ENCODE measurements around the gene CDT1.

DNA sequence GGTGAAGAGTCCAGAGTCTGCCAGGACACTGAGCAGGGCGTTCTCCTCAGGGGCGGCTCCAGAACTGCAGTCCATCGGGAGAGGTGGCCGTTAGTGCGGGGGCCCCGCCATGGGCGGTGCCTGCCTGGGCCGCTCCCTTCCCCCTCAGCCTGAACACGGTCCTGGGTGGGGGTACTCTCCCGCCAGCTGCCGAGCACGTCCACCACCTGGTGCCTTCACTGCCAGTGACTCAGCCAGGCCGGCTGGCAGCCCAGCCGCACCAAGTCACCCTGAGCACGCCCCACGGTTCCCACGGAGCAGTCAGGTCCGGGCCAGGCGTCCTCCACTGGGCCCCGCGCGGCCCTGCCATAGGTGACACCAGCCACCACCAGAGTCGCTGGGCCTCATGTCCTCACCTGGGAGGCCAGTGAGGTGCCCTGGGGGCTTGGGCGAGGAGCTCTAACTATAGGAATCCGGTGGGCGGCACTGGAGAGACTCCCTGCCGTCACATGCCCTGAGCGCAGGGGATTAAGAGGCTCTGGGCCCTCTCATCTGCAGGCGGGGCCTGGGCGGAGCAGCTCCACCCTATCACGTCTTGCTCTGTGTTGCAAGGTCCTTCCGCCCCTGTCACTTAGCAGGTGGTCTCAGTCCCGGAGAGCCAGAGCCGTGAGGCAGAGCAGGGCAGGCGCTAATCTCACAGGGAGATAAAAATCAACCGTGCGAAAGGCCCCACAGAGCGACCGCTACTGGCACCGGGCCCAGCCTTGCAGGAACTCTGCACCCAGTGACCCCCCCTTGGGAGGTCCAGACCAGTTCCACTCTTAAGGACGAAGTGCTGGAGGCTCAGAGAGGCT lies 32.9 kb upstream of the CDT1 start:
- TF ChIP-seq, protein P1, sequence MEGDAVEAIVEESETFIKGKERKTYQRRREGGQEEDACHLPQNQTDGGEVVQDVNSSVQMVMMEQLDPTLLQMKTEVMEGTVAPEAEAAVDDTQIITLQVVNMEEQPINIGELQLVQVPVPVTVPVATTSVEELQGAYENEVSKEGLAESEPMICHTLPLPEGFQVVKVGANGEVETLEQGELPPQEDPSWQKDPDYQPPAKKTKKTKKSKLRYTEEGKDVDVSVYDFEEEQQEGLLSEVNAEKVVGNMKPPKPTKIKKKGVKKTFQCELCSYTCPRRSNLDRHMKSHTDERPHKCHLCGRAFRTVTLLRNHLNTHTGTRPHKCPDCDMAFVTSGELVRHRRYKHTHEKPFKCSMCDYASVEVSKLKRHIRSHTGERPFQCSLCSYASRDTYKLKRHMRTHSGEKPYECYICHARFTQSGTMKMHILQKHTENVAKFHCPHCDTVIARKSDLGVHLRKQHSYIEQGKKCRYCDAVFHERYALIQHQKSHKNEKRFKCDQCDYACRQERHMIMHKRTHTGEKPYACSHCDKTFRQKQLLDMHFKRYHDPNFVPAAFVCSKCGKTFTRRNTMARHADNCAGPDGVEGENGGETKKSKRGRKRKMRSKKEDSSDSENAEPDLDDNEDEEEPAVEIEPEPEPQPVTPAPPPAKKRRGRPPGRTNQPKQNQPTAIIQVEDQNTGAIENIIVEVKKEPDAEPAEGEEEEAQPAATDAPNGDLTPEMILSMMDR (conservative IDR thresholded peaks at IDR 0.05 in 1 of 2, IDR thresholded peaks at IDR 0.05 in 1 of 2; ENCODE audit: low read depth in 1 of 2, low read length in 2 of 2) = no peak
- no peak for TF ChIP-seq EZH2 (IDR thresholded peaks at IDR 0.05; ENCODE audit: low read length, missing control alignments)
